GM19099 (cell line): Measurements from ENCODE around the gene SUMF2.

Experiments used
- POLR2A ChIP-seq: IDR thresholded peaks from 3 replicates; pipeline ENCODE4 v1.6.1; 2011; ENCODE audit warnings: low read depth; ENCODE audit not compliant: insufficient read length; ENCODE audit errors: extremely low read depth

Gene SUMF2

GRCh38 chr7:56063882-56064625 is at the start of gene SUMF2:
Gene SUMF2 (plus strand): TSS chr7:56064286. CDS start chr7:56064312, 26 bp downstream.
- peak; percentile 94 for TF ChIP-seq POLR2A

- no peak for TF ChIP-seq POLR2A
Measured at GRCh38 chr7:56019501-56019900, 44.6 kb upstream of the SUMF2 start.

GRCh38 chr7:56023500-56023899 is 40.6 kb upstream of the SUMF2 start:
- TF ChIP-seq POLR2A = no peak

GRCh38 chr7:56026538-56026937 is 37.5 kb upstream of the SUMF2 start:
- no peak for TF ChIP-seq POLR2A

- TF ChIP-seq POLR2A = no peak
Measured at GRCh38 chr7:56028942-56029630, 35.0 kb upstream of the SUMF2 start.

GRCh38 chr7:56030340-56030739 is 33.7 kb upstream of the SUMF2 start:
- TF ChIP-seq POLR2A = no peak

GRCh38 chr7:56033671-56034432 is 30.2 kb upstream of the SUMF2 start:
- peak; percentile 64 for TF ChIP-seq POLR2A

GRCh38 chr7:56040730-56041129 is 23.4 kb upstream of the SUMF2 start:
- no peak for TF ChIP-seq POLR2A

GRCh38 chr7:56046721-56047445 is 17.2 kb upstream of the SUMF2 start:
- TF ChIP-seq POLR2A = no peak

GRCh38 chr7:56048245-56048644 is 15.8 kb upstream of the SUMF2 start:
- TF ChIP-seq POLR2A = no peak

GRCh38 chr7:56051053-56051338 is 13.1 kb upstream of the SUMF2 start:
- no peak for TF ChIP-seq POLR2A

- peak; percentile 77 for TF ChIP-seq POLR2A
Measured at GRCh38 chr7:56051339-56052191, 12.5 kb upstream of the SUMF2 start, which contains the start of the genes CCT6A and PSPH. Gene CCT6A (plus strand): TSS chr7:56051765. CDS start chr7:56051849, 84 bp downstream. Gene PSPH (minus strand): TSS chr7:56051444. CDS start chr7:56021212, 30,232 bp downstream.

GRCh38 chr7:56053379-56053778 is 10.7 kb upstream of the SUMF2 start:
- TF ChIP-seq POLR2A = no peak

- no peak for TF ChIP-seq POLR2A
Measured at GRCh38 chr7:56053993-56054392, 10.1 kb upstream of the SUMF2 start.
